ENCODE data around the gene AQP1.

Gene AQP1

GRCh38 chr7:30907527-30908267, 4.0 kb upstream of the AQP1 start:
- DNase-seq: no peak

DNA sequence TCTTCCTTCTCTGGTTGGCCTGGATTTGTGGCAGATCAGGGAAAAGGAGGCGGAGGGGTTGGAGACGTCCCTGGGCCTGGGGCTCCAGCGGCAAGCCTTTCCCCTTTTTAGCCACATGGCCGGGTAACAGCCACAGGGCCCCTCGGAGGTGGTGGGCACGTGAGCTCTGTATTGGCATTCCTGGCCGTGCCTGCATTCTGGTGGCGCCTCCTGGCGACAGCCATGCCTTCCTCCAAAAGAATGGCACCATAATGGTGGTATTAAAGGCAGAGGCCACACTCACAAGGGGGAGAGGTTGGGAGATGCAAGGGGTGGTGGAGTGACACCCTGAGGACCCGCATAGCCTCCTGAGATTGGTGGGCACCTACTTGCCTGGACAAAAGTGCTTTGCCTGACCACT, 3.0 kb upstream of the AQP1 start:
- DNase-seq: no peak

- DNase-seq: no peak
These were observed 2.2 kb upstream of the AQP1 start for GRCh38 chr7:30909431-30909830.

DNA sequence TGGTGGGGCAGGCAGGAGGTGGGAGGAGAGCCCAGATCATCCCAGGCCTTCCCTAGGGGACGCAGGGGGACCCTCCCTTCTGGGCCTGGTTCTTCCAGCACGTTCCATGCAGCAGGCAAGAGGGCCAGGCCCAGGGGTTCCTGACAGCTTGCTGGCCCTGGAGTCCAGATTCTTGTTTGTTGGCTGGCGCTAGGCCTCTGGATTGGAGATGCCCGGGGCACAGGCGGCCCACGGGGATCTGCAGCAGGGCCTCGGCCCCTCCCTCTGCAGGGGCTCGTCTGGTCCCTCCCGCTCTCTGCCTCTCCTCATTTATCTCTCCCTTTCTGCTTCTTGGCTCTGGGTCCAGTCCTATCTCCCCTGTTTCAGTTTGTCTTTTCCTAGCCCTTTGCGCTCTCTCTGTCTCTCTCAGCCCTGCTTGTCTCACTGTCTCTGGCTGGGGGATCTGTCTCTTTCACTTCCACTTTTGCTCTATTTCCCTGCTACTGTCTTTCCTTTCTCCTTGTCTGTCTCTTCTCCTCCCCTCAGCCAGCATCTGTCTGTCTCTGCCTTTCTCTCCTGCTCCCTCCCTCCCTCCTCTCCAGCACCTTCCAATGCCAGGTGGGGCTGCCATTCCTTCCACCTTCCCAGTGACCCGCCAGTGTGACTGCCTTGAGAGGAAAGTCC, 1.1 kb upstream of the AQP1 start:
- no peak for DNase-seq

- no peak for DNase-seq
These were observed 520 bp upstream of the AQP1 start for GRCh38 chr7:30911133-30911532.

DNA sequence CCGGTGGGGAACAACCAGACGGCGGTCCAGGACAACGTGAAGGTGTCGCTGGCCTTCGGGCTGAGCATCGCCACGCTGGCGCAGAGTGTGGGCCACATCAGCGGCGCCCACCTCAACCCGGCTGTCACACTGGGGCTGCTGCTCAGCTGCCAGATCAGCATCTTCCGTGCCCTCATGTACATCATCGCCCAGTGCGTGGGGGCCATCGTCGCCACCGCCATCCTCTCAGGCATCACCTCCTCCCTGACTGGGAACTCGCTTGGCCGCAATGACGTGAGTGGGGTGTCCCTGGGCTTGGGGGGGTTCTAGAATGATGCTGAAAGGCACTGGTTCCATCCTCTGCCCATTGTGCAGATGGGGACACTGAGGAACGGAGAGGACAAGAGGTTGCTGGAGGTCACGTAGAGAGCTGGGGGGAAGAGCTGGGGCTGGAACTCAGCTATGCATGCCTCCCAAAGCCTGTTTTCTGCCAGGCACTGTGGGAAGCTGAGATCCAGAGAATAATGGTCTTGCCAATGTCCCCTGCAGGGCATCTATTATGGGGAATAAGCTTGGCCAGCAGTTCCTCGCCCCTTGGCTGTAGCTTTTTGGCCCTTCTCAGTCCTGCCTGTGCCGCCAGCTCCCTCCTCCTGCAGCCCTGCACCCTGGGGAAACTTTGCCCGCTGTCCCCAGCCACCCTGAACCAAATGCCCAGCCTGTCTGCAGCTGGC, 523 bp downstream of the AQP1 start:
- no peak for DNase-seq

DNA sequence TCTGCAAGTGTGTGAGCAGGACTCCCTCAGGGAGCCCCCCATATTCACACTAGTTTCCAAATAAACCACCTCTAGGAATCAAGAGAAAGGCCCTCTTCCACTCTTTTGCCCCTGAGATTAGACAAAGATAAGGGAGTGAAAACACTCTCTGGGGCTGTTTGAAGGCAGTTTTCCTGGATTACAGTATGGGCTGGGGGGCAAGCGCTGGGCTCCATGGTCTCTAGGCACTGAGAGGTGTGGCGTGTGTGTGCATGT, 1.0 kb downstream of the AQP1 start:
- DNase-seq: no peak

- no peak for DNase-seq
These were observed 1.5 kb downstream of the AQP1 start for GRCh38 chr7:30912986-30913811.

DNA sequence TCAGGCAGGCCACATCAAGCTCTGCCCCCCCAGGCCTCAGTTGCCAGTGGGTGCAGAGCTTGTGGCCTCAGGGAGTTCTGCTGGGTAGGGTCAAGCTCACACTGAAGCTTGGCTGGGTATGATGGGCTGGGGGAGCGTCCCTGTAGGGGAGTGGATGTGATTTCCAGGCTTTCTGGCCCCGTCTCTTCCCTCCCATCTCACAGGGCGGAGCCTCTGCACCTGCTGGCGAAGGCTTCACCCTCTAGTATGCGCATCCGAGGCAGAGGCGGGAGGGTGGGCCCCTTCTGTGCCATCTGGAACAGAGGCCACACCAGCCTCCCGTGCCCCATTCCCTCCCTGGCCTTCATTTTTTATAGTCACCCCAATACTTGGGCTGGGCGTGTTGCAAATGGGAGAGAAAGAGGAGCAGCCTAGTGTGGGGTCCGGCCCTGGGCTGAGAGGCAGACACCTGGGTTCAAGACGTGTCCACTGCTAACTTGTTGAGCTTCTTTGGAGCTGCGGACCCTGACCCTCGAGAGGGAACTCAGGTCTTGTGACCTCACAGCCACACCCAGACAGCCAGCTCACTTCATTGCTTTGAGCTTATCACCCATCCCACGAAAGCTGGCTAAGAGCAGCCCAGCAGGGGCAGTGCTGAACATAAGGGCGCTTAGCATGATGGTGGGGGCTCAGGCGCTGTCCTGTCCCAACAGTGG, 2.3 kb downstream of the AQP1 start:
- no peak for DNase-seq

GRCh38 chr7:30914596-30914995, 2.9 kb downstream of the AQP1 start:
- no peak for DNase-seq

DNA sequence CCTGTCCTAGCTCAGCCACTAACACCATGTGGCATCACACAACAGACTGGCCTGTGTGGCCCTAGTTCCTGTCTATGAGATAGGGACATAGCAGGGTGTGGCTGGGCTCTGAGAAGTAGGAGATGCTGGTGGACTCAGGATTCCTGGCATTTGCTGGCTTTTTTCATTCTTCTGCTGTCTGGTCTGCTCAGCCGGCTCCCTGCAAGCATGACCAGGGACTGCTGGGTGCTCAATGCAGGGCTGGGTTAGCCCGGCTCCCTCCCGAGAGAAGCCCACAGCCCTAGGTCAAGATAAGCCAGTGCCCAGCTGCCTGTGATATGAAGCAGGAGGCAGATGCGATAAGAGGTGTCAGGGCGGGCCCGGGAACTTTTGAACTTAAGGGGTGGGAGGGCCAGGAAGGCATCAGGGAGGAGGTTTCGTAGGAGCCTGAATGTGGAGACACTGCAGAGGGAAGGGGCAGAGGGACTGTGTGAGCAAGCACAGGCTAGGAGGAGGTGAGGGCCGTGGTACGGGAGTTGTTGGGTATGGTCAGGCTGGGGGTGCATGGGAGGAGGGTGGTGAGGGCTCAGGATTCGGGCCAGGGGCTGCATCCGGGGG, 3.5 kb downstream of the AQP1 start:
- no peak for DNase-seq

DNA sequence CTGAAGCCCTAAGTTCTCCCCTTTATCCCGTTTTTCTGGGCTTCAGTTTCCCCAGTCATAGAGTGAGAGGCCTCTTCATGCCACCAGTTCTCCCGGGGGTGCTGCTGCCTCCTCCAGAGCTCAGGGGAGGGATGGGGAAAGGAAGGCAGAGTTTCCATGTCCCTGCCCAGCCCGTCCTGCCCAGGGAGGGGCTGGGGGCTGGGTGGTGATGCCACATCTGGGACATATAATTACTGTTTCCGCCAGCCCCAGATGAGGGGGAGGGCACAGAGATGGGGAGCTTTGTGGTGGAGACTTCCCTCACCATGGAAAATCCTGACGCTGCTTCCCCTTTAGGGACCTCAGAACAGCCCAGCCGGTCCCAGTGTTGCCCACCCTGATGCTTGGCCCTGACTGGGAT, 4.1 kb downstream of the AQP1 start:
- DNase-seq: no peak

- DNase-seq: no peak
These were observed 4.6 kb downstream of the AQP1 start for GRCh38 chr7:30916255-30916654.

- no peak for DNase-seq
These were observed 5.1 kb downstream of the AQP1 start for GRCh38 chr7:30916767-30917166.

GRCh38 chr7:30917216-30917893, 5.7 kb downstream of the AQP1 start:
- no peak for DNase-seq

DNA sequence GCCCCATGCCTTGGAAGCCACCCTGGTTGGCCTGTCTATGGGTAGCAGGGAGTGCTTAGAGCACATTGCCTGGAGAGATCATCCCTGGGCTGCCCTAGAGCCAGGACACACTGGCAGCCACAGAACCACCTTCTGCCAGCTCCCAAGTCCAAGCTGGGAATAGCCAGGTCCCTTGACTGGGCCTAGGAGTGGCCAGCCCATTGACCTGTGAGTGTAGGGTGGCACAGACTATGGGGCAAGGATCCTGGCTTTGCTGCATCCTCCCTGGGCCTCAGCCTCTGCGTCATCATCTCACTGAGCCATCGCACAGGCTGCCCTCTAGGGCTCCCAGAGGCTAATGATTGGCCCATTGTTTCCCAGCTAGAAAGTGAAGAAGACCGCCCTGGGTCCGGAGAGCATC, 7.0 kb downstream of the AQP1 start:
- DNase-seq: no peak

DNA sequence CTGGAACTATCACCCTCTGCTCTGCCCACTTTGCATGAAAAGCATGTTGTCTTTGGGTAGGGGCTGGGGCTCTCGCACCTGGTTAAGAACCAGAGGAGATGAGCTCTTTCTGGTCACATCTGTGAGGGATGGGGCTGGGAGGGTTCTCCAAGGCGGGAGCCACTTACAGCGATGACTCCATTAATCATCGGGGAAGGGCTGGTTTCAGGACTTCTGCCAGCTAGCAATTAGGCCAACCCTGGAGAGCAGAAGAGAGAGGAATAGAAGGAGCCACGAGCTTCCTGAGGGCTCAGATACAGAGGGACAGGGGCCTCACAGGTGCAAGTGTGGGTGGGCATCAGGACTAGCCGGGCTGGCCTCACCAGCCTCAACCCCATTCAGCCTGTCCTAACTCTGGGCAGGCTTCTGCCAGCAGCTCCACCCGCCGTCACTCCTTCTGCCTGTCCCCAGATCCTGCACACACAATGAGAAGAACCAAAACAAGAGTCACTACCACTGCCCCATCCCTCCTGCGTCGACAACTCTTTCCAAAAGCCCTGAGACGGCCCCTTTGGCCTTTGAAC, 8.4 kb downstream of the AQP1 start:
- no peak for DNase-seq

GRCh38 chr7:30920584-30921539, 9.2 kb downstream of the AQP1 start:
- no peak for DNase-seq

- DNase-seq: no peak
These were observed 10.1 kb downstream of the AQP1 start for GRCh38 chr7:30921540-30922401.

All from inflammatory macrophage treated with lipopolysaccharide for 1 hour (primary cell).